GM12873 (cell line): ENCODE data around the gene TIMP3.

ENCODE experiments used
- CTCF ChIP-seq: IDR thresholded peaks from 2 replicates; pipeline ENCODE4 v1.5.1; 2012; ENCODE audit warnings: low read depth, mild to moderate bottlenecking, moderate library complexity, low read length, control low read depth; ENCODE audit not compliant: insufficient read depth; ENCODE audit errors: missing control alignments

Gene TIMP3

GRCh38 chr22:32760815-32761214 is 40.7 kb upstream of the TIMP3 start:
- no peak for TF ChIP-seq CTCF

GRCh38 chr22:32761251-32761903 is 40.1 kb upstream of the TIMP3 start:
- TF ChIP-seq CTCF = no peak

- no peak for TF ChIP-seq CTCF
These were observed 37.0 kb upstream of the TIMP3 start for GRCh38 chr22:32764330-32765131.

GRCh38 chr22:32765132-32765618 is 36.3 kb upstream of the TIMP3 start:
- TF ChIP-seq CTCF = no peak

- no peak for TF ChIP-seq CTCF
These were observed 29.7 kb upstream of the TIMP3 start for GRCh38 chr22:32771756-32772155.

- TF ChIP-seq CTCF = peak; percentile 42
These were observed 25.5 kb upstream of the TIMP3 start for GRCh38 chr22:32775957-32776356.

- no peak for TF ChIP-seq CTCF
These were observed 25.1 kb upstream of the TIMP3 start for GRCh38 chr22:32776397-32776796.
